Astrocyte (in vitro differentiated cells and primary cell): ENCODE data around the gene EGFL7.

ENCODE experiments used
- CTCF ChIP-seq: IDR thresholded peaks from 2 replicates; pipeline ENCODE4 v1.5.1; 2011; ENCODE audit warnings: low read depth, mild to moderate bottlenecking, inconsistent platforms, low read length, moderate library complexity; ENCODE audit not compliant: insufficient read depth
- EZH2 ChIP-seq: IDR thresholded peaks from 2 replicates; pipeline ENCODE4 v1.6.1; 2012; ENCODE audit warnings: mild to moderate bottlenecking, low read length, inconsistent platforms; ENCODE audit not compliant: insufficient read depth

- TF ChIP-seq CTCF (no peak), EZH2 (no peak)
Measured at GRCh38 chr9:136676920-136677686, 14.4 kb downstream of the EGFL7 start.
